ENCODE results near the gene DCC.

GRCh38 chr18:52829320-52829719 is 489.3 kb downstream of the DCC start:
- TF ChIP-seq CTCF (conservative IDR thresholded peaks at IDR 0.05) = no peak
- no peak for TF ChIP-seq EZH2 (IDR thresholded peaks at IDR 0.05; ENCODE audit: low read depth)

Data from PC-9 (cell line).